Measurements from ENCODE around the gene PLXNA2. TPM values are rescaled to one million over a fixed set of nuclear protein-coding genes. Genes with fewer than 3 reads are reported as not detected.

Gene PLXNA2
- total and polyA plus RNA-seq, 2 donors (not counting 1 experiment from before 2014, with no cell fraction given), result 0.31 to 1.2 TPM

DNA sequence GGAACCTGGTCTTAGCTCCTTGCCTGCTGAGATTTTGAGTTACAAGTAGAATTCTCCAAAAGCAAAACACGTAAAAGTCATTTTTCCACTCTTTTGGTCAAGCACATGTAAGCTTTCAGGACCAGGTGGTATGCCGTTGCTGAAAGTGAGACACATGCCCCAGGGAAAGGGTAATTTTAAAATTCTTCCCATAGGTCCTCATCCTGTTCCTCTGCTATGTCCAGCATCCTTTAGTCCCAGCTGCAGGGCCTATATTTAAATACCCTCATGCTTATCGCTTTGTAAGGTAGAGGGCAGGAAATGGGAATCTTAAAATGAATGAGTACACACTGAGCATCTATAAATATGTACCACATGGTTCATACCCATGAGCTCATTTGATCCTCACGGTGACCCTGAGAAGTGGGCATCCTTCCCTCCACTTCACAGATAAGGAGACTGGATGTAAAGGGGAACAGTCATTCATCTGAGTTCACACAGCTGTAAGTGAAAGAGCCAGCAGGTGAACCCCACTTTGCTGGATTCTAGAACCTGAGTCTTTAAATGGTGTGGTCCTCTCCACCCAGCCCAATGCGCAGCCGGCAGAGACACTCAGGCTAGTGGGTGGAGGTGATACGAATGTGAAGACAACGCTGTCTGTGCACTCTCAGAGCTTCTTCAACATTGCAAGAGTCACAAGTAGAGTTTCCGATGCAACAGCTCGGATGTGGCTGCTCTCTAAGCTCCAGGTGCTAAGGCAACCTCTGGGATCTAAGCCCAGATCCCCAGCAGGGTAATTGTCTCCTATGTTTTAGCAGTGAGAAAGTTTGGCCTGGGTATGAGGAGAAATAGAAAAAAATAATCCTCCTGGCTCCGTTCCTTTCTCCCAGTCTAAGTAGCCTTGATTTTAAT, 163.5 kb downstream of the PLXNA2 start:
- Histone ChIP-seq H3K27me3 (replicated peaks in 1 of 4; ENCODE audit: control extremely low read depth in 1 of 4, control insufficient read depth in 3 of 4, insufficient read depth in 4 of 4, low read length in 3 of 4) (no peaks in the 10 kb centered on the region), H4K20me1 (ENCODE audit: control insufficient read depth, insufficient read depth, low read length, poor library complexity, severe bottlenecking) (no peaks in the 10 kb centered on the region), H3K9ac (ENCODE audit: low read length) (no peak overlapping the region), H3K9me3 (ENCODE audit: control extremely low read depth in 1 of 3, control insufficient read depth in 2 of 3, insufficient read depth in 1 of 3, low read length in 2 of 3) (peaks cover 0 to 4% (median 0%) of the 10 kb centered on the region in 3 donors), H3K4me2 (replicated peaks; ENCODE audit: low read depth, low read length, poor library complexity, severe bottlenecking) (no peak overlapping the region), H2AFZ (ENCODE audit: insufficient read depth, low read depth, low read length, poor library complexity, severe bottlenecking) (no peak overlapping the region), H3K27ac (ENCODE audit: low read length in 2 of 2) (no peak overlapping the region), H3K4me1 (ENCODE audit: control insufficient read depth in 2 of 2, insufficient read depth in 2 of 2, low read length in 2 of 2) (no peaks in the 10 kb centered on the region), H3K4me3 (ENCODE audit: control extremely low read depth in 1 of 5, extremely low read depth in 1 of 5, insufficient read depth in 1 of 5, low read depth in 2 of 5, low read length in 4 of 5) (no peak overlapping the region), H3K36me3 (replicated peaks in 1 of 2; ENCODE audit: control extremely low read depth in 1 of 2, control insufficient read depth in 1 of 2, extremely low read depth in 1 of 2, insufficient read depth in 2 of 2, low read length in 1 of 2) (no peaks in the 10 kb centered on the region), H3K79me2 (ENCODE audit: control insufficient read depth, insufficient read depth, low read length) (no peaks in the 10 kb centered on the region)
- no peak for ATAC-seq (ENCODE audit: low read depth)
- Mint-ChIP-seq H3K9me3 (ENCODE audit: insufficient read depth) (no peaks in the 10 kb centered on the region), H3K4me1 (peaks cover under 1% of the 10 kb centered on the region), H3K4me3 (no peak overlapping the region), H3K27ac (no peak overlapping the region), H3K27me3 (peaks cover 8% of the 10 kb centered on the region)
- WGBS (ENCODE audit: insufficient coverage), result 92% methylated on average over 7 of the region's 11 CpGs
- TF ChIP-seq, protein P1, sequence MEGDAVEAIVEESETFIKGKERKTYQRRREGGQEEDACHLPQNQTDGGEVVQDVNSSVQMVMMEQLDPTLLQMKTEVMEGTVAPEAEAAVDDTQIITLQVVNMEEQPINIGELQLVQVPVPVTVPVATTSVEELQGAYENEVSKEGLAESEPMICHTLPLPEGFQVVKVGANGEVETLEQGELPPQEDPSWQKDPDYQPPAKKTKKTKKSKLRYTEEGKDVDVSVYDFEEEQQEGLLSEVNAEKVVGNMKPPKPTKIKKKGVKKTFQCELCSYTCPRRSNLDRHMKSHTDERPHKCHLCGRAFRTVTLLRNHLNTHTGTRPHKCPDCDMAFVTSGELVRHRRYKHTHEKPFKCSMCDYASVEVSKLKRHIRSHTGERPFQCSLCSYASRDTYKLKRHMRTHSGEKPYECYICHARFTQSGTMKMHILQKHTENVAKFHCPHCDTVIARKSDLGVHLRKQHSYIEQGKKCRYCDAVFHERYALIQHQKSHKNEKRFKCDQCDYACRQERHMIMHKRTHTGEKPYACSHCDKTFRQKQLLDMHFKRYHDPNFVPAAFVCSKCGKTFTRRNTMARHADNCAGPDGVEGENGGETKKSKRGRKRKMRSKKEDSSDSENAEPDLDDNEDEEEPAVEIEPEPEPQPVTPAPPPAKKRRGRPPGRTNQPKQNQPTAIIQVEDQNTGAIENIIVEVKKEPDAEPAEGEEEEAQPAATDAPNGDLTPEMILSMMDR (IDR thresholded peaks at IDR 0.05), result no peak
- TF ChIP-seq EZH2 (IDR thresholded peaks at IDR 0.05; ENCODE audit: borderline replicate concordance, insufficient read depth, low read depth, low read length, poor library complexity, severe bottlenecking), result no peak
- intact Hi-C loops (cut with micrococcal nuclease), result no loop called here
- CTCF ChIA-PET, result interaction anchor here (1.7 kb wide), 1 partner anchor 13 kb away, joined by 3 read pairs; no protein-coding TSS in a partner anchor
- no peak for DNase-seq
- POLR2A ChIA-PET, result no interaction called here

DNA sequence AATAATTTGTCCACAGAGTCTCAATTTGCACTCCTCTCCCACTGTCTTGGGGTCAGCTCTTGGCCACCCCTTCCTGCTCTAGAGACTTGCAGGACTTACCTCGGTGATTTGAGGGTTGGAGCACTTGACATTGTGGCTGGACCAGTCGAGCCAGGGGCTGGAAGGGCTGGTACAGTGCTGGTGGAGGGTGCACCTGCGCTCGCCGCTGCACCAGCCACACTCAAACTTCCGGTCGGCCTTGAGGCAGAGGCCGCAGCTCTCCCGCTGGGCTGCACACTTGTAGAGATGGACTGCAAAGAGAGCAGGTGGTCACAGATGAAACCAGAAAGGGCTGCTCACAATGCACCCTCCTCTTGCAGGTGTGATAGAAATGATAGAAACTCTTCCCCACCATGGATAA, 165.0 kb downstream of the PLXNA2 start:
- H3K9ac ChIP-seq (ENCODE audit: low read length), result no peak overlapping the region
- POLR2A ChIA-PET, result no interaction called here

More for the DNA sequence above, 165.0 kb downstream of the PLXNA2 start:
- TF ChIP-seq, protein P1 (IDR thresholded peaks at IDR 0.05), result no peak
- no peak for TF ChIP-seq EZH2 (IDR thresholded peaks at IDR 0.05; ENCODE audit: borderline replicate concordance, insufficient read depth, low read depth, low read length, poor library complexity, severe bottlenecking)
- no peak overlapping the region for H3K27ac ChIP-seq (ENCODE audit: low read length in 2 of 2)
- Mint-ChIP-seq H3K4me1 (no peaks in the 10 kb centered on the region), H3K27ac (no peak overlapping the region), H3K9me3 (ENCODE audit: insufficient read depth) (no peaks in the 10 kb centered on the region), H3K27me3 (peaks cover 11% of the 10 kb centered on the region), H3K4me3 (no peak overlapping the region)
- WGBS (ENCODE audit: insufficient coverage), result 84% methylated on average over 9 of the region's 9 CpGs
- no peak overlapping the region for H3K4me3 ChIP-seq (ENCODE audit: control extremely low read depth in 1 of 5, extremely low read depth in 1 of 5, insufficient read depth in 1 of 5, low read depth in 2 of 5, low read length in 4 of 5)
- no peaks in the 10 kb centered on the region for H3K4me1 ChIP-seq (ENCODE audit: control insufficient read depth in 2 of 2, insufficient read depth in 2 of 2, low read length in 2 of 2)
- no peak overlapping the region for H3K4me2 ChIP-seq (replicated peaks; ENCODE audit: low read depth, low read length, poor library complexity, severe bottlenecking)
- H3K27me3 ChIP-seq (replicated peaks in 1 of 4; ENCODE audit: control extremely low read depth in 1 of 4, control insufficient read depth in 3 of 4, insufficient read depth in 4 of 4, low read length in 3 of 4), result no peaks in the 10 kb centered on the region
- H2AFZ ChIP-seq (ENCODE audit: insufficient read depth, low read depth, low read length, poor library complexity, severe bottlenecking), result no peak overlapping the region
- CTCF ChIA-PET, result no interaction called here
- H3K36me3 ChIP-seq (replicated peaks in 1 of 2; ENCODE audit: control extremely low read depth in 1 of 2, control insufficient read depth in 1 of 2, extremely low read depth in 1 of 2, insufficient read depth in 2 of 2, low read length in 1 of 2), result no peaks in the 10 kb centered on the region
- peaks cover 0 to 4% (median 0%) of the 10 kb centered on the region in 3 donors for H3K9me3 ChIP-seq (ENCODE audit: control extremely low read depth in 1 of 3, control insufficient read depth in 2 of 3, insufficient read depth in 1 of 3, low read length in 2 of 3)
- intact Hi-C loops (cut with micrococcal nuclease), result no loop called here
- no peak for DNase-seq
- no peaks in the 10 kb centered on the region for H3K79me2 ChIP-seq (ENCODE audit: control insufficient read depth, insufficient read depth, low read length)
- ATAC-seq (ENCODE audit: low read depth), result no peak
- no peaks in the 10 kb centered on the region for H4K20me1 ChIP-seq (ENCODE audit: control insufficient read depth, insufficient read depth, low read length, poor library complexity, severe bottlenecking)
